Activated gamma-delta T cell (primary cell): Measurements from ENCODE around the gene CGN.
A peak's percentile ranks its signal among the peaks of the same experiment; 100 is the strongest.

Experiments
- DNase-seq: peaks from one replicate; lab custom pipeline; 2025; lab: John Stamatoyannopoulos, UW

CGN gene

GRCh38 chr1:151526735-151527525, 15.7 kb downstream of the CGN start:
- no peak for DNase-seq

GRCh38 chr1:151529211-151529702, 18.1 kb downstream of the CGN start:
- no peak for DNase-seq

GRCh38 chr1:151529781-151530180, 18.6 kb downstream of the CGN start:
- DNase-seq: no peak

GRCh38 chr1:151530461-151530860, 19.3 kb downstream of the CGN start:
- DNase-seq: no peak

GRCh38 chr1:151533870-151534269, 22.7 kb downstream of the CGN start:
- DNase-seq: no peak

GRCh38 chr1:151534662-151535278, 23.6 kb downstream of the CGN start:
- DNase-seq: no peak

- DNase-seq: no peak
Measured at GRCh38 chr1:151535326-151536271, 24.4 kb downstream of the CGN start.

- DNase-seq: no peak
Measured at GRCh38 chr1:151536499-151536898, 25.3 kb downstream of the CGN start.

- no peak for DNase-seq
Measured at GRCh38 chr1:151537112-151537511, 25.9 kb downstream of the CGN start.

- no peak for DNase-seq
Measured at GRCh38 chr1:151539321-151540020, 28.3 kb downstream of the CGN start.

- DNase-seq: peak; percentile 77
Measured at GRCh38 chr1:151540021-151540981, 29.1 kb downstream of the CGN start, which contains the start of gene TUFT1. TUFT1 (plus strand) TSS chr1:151540309; CDS start chr1:151540367, 58 bp downstream.

GRCh38 chr1:151540982-151541377, 29.8 kb downstream of the CGN start:
- DNase-seq: no peak

GRCh38 chr1:151541752-151542151, 30.6 kb downstream of the CGN start:
- no peak for DNase-seq

GRCh38 chr1:151542710-151543129, 31.5 kb downstream of the CGN start:
- DNase-seq: no peak

GRCh38 chr1:151545542-151545941, 34.4 kb downstream of the CGN start:
- DNase-seq: no peak

- no peak for DNase-seq
Measured at GRCh38 chr1:151546011-151546925, 35.1 kb downstream of the CGN start.

- no peak for DNase-seq
Measured at GRCh38 chr1:151547119-151547899, 36.1 kb downstream of the CGN start.

- no peak for DNase-seq
Measured at GRCh38 chr1:151547900-151548230, 36.7 kb downstream of the CGN start.

GRCh38 chr1:151549199-151549598, 38.0 kb downstream of the CGN start:
- DNase-seq: no peak
